MM.1S (cell line): ENCODE data around the gene KCNK7.
A peak's percentile ranks its signal among the peaks of the same experiment; 100 is the strongest.

Source experiments
- DNase-seq: peaks from one replicate; pipeline ENCODE4 v3.0.0-alpha.2; 2015
- H2AFZ ChIP-seq: fragments of 300-600 bp; sonication (generic); 2 replicates; pipeline ENCODE4 v1.6.0; 2016; ENCODE audit warnings: antibody characterized with exemption, low read length
- H3F3A ChIP-seq: fragments of 300-600 bp; sonication (generic); 2 replicates; pipeline ENCODE4 v1.6.1; 2016; ENCODE audit warnings: mild to moderate bottlenecking, antibody characterized with exemption, low read length, moderate library complexity, mixed read lengths; ENCODE audit not compliant: insufficient read depth
- H3K27ac ChIP-seq: fragments of 300-600 bp; sonication (generic); 2 replicates; pipeline ENCODE4 v1.5.1; 2016; ENCODE audit warnings: mild to moderate bottlenecking, low read length
- H3K27me3 ChIP-seq: fragments of 300-600 bp; sonication (generic); replicated peaks from 2 replicates; pipeline ENCODE4 v1.6.0; 2016; ENCODE audit warnings: low read length; ENCODE audit not compliant: insufficient read depth
- H3K36me3 ChIP-seq: fragments of 300-600 bp; sonication (generic); replicated peaks from 2 replicates; pipeline ENCODE4 v1.6.1; 2016; ENCODE audit warnings: mild to moderate bottlenecking, low read length, mixed read lengths; ENCODE audit not compliant: insufficient read depth
- H3K4me1 ChIP-seq: fragments of 300-600 bp; sonication (generic); 2 replicates; pipeline ENCODE4 v1.6.1; 2016; ENCODE audit warnings: low read length, mixed read lengths
- H3K4me2 ChIP-seq: fragments of 300-600 bp; sonication (generic); 2 replicates; pipeline ENCODE4 v1.6.0; 2016; ENCODE audit warnings: low read depth, low read length
- H3K4me3 ChIP-seq: fragments of 300-600 bp; sonication (generic); 2 replicates; pipeline ENCODE4 v1.5.1; 2016; ENCODE audit warnings: low read length, mixed read lengths
- H3K79me2 ChIP-seq: fragments of 300-600 bp; sonication (generic); 2 replicates; pipeline ENCODE4 v1.6.1; 2016; ENCODE audit warnings: mixed run types, low read length, mixed read lengths
- H3K9ac ChIP-seq: fragments of 300-600 bp; sonication (generic); 2 replicates; pipeline ENCODE4 v1.6.1; 2016; ENCODE audit warnings: low read length, mixed read lengths
- H3K9me2 ChIP-seq: fragments of 300-600 bp; sonication (generic); replicated peaks from 2 replicates; pipeline ENCODE4 v1.6.1; 2016; ENCODE audit warnings: mild to moderate bottlenecking, low read length, mixed read lengths; ENCODE audit not compliant: insufficient read depth
- H3K9me3 ChIP-seq: fragments of 300-600 bp; sonication (generic); replicated peaks from 2 replicates; pipeline ENCODE4 v1.6.1; 2016; ENCODE audit warnings: mild to moderate bottlenecking, low read length, mixed read lengths; ENCODE audit not compliant: insufficient read depth
- H4K20me1 ChIP-seq: fragments of 300-600 bp; sonication (generic); 2 replicates; pipeline ENCODE4 v1.6.1; 2016; ENCODE audit warnings: mild to moderate bottlenecking, low read length, moderate library complexity, mixed read lengths; ENCODE audit not compliant: insufficient read depth
- CTCF ChIP-seq: fragments of 300-600 bp; sonication (generic); IDR thresholded peaks from 2 replicates; pipeline ENCODE4 v1.5.1; 2016; ENCODE audit warnings: antibody characterized with exemption, low read length, mixed read lengths
- EZH2 ChIP-seq: fragments of 300-600 bp; sonication (generic); optimal IDR thresholded peaks from 2 replicates; pipeline ENCODE3; 2017; ENCODE audit warnings: low read depth, mild to moderate bottlenecking, antibody characterized with exemption, low read length, mixed read lengths
- EZH2phosphoT487 ChIP-seq: fragments of 300-600 bp; sonication (generic); IDR thresholded peaks from 2 replicates; pipeline ENCODE4 v1.6.1; 2018; ENCODE audit warnings: antibody characterized with exemption, low read length

The KCNK7 gene

GRCh38 chr11:65555693-65556231 lies 39.8 kb downstream of the KCNK7 start:
- no peak overlapping the region for H3K4me3 ChIP-seq
- no peak overlapping the region for H2AFZ ChIP-seq
- H3K9me2 ChIP-seq, result no peaks in the 10 kb centered on the region
- peaks cover 30% of the 10 kb centered on the region for H3F3A ChIP-seq
- no peaks in the 10 kb centered on the region for H3K79me2 ChIP-seq
- TF ChIP-seq EZH2phosphoT487, result no peak
- no peak for TF ChIP-seq EZH2
- TF ChIP-seq CTCF, result no peak
- no peaks in the 10 kb centered on the region for H3K27me3 ChIP-seq
- no peak overlapping the region for H3K27ac ChIP-seq
- H3K9ac ChIP-seq, result no peak overlapping the region
- H3K4me2 ChIP-seq, result no peak overlapping the region
- H3K36me3 ChIP-seq, result no peaks in the 10 kb centered on the region
- DNase-seq, result no peak
- no peaks in the 10 kb centered on the region for H4K20me1 ChIP-seq
- no peaks in the 10 kb centered on the region for H3K9me3 ChIP-seq
- H3K4me1 ChIP-seq, result peaks cover 27% of the 10 kb centered on the region

GRCh38 chr11:65554842-65555430 lies 40.7 kb downstream of the KCNK7 start:
- no peak overlapping the region for H2AFZ ChIP-seq
- H3K9me3 ChIP-seq, result no peaks in the 10 kb centered on the region
- no peak overlapping the region for H3K4me3 ChIP-seq
- TF ChIP-seq EZH2phosphoT487, result no peak
- no peak for TF ChIP-seq CTCF
- TF ChIP-seq EZH2, result no peak
- no peaks in the 10 kb centered on the region for H3K9me2 ChIP-seq
- H3F3A ChIP-seq, result peaks cover 29% of the 10 kb centered on the region
- no peak overlapping the region for H3K9ac ChIP-seq
- H3K79me2 ChIP-seq, result no peaks in the 10 kb centered on the region
- H3K27ac ChIP-seq, result no peak overlapping the region
- no peaks in the 10 kb centered on the region for H4K20me1 ChIP-seq
- H3K27me3 ChIP-seq, result no peaks in the 10 kb centered on the region
- DNase-seq, result no peak
- H3K36me3 ChIP-seq, result no peaks in the 10 kb centered on the region
- no peak overlapping the region for H3K4me2 ChIP-seq
- H3K4me1 ChIP-seq, result peaks cover 27% of the 10 kb centered on the region

- Histone ChIP-seq H4K20me1 (no peaks in the 10 kb centered on the region), H3K4me2 (peak overlapping the region; percentile 79), H3K36me3 (no peaks in the 10 kb centered on the region), H3K9me3 (no peaks in the 10 kb centered on the region), H3K79me2 (no peaks in the 10 kb centered on the region), H3K4me3 (peak overlapping the region; percentile 48), H3F3A (peaks cover 22% of the 10 kb centered on the region), H3K27me3 (no peaks in the 10 kb centered on the region), H3K9ac (peak overlapping the region; percentile 52; the same call in 1 of the 2 replicates), H3K9me2 (no peaks in the 10 kb centered on the region), H3K27ac (peak overlapping the region; percentile 52; the same call in 1 of the 2 replicates), H2AFZ (peak overlapping the region; percentile 7; the same call in 1 of the 2 replicates), H3K4me1 (peaks cover 27% of the 10 kb centered on the region)
- no peak for DNase-seq
- TF ChIP-seq CTCF, result no peak
- no peak for TF ChIP-seq EZH2
- no peak for TF ChIP-seq EZH2phosphoT487
Measured at GRCh38 chr11:65554057-65554818, 41.4 kb downstream of the KCNK7 start.
